ENCODE data around the gene NUCB1. TPM values are rescaled to one million over a fixed set of nuclear protein-coding genes. Genes with fewer than 3 reads are reported as not detected.

NUCB1 gene
- total RNA-seq, 2 donors from 2014 or later = 432 to 441 TPM

DNA sequence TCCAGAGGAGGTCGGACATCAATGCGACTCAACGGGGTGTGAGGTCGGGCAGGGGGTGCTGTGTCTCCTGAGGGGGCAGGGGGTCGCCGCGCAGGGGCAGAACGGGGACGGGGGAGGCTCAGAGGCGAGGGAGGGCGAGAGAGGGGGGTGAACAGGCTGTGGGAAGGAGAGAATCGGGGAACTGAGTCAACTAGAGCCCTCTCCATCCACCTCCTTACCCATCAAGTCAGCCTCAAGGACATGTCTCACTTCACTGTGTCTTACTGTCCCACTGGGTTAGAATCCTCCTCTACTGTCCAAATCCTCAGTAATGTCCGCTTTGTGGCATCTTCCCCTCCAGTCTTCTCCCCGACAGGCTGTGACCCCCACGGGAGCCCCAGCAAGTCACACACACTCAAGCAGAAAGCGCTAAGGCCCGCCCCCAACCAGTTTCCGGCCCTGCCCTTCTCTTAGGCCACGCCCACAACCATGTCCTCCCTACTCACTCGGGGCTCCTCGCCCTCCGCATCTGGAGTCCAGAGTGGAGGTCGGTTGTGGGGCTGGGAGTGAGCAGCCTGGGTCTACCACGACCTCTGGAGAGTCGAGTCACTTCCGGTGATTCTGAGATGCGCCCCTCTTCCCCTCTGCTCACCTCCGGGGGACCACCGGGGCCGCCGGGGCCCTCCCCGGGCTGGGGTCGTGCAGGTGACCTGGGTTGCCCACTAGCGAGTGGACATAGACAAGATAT lies 41.0 kb upstream of the NUCB1 start:
- no peaks in the 10 kb centered on the region for H3K36me3 ChIP-seq
- no peak for TF ChIP-seq POLR2AphosphoS5 (IDR thresholded peaks at IDR 0.05)
- no peak for TF ChIP-seq POLR2A (IDR thresholded peaks at IDR 0.05)
- no peak overlapping the region for H3K4me3 ChIP-seq
- no peaks in the 10 kb centered on the region for H3K4me1 ChIP-seq (replicated peaks)
- no peak for DNase-seq (ENCODE audit: low spot score)
- H3K9me3 ChIP-seq = no peaks in the 10 kb centered on the region
- intact Hi-C loops (cut with DNase I) = no loop called here
- H3K27me3 ChIP-seq (replicated peaks; ENCODE audit: insufficient read depth) = no peaks in the 10 kb centered on the region
- no peak overlapping the region for H3K27ac ChIP-seq
- WGBS = 67% methylated on average over 34 of the region's 34 CpGs

DNA sequence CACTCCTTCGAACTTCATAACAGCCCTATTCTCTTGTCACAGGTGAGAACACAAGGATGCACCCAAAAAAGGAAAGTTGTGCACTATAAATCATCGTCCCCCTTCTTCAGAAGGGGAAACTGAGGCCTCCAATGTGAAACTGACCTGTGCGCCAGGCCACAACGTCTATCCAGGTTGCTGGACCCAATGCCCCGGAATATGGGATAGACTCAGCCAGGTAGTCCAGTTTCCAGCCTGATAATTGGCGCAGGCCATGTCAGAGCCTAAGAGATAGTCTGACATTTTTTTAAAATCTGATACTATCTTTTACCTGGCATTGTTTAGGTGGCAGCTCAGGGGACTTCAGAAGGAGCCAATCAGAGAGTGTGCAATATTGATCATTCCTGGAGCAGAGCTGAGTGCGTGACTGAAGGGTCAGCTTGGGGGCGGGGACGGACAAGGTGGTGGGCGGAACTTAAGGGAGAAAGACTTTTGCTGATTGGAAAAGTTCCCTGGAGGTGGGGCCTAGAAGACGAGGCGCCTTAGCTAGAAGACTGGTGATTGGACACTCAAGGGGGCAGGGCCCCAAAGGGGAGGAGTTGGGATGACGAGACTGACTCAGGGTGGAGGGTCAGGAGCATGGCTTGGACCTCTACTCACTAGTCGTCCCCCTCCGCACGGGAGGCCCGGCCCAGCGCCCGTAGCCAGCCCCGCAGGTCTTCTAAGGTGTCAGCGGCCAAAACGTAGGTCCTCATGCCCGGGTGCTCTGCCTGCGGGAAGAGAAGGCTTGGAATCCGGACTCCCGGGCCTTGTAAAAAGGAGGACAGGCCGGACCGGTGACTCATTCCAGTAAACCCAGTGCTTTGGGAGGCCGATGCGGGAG lies 40.2 kb upstream of the NUCB1 start:
- Histone ChIP-seq H3K4me1 (replicated peaks) (no peaks in the 10 kb centered on the region), H3K9me3 (no peaks in the 10 kb centered on the region), H3K27me3 (replicated peaks; ENCODE audit: insufficient read depth) (no peaks in the 10 kb centered on the region), H3K27ac (no peak overlapping the region), H3K36me3 (no peaks in the 10 kb centered on the region), H3K4me3 (no peak overlapping the region)
- intact Hi-C loops (cut with DNase I) = no loop called here
- 88% methylated on average over 30 of the region's 30 CpGs for WGBS
- TF ChIP-seq, protein P1, sequence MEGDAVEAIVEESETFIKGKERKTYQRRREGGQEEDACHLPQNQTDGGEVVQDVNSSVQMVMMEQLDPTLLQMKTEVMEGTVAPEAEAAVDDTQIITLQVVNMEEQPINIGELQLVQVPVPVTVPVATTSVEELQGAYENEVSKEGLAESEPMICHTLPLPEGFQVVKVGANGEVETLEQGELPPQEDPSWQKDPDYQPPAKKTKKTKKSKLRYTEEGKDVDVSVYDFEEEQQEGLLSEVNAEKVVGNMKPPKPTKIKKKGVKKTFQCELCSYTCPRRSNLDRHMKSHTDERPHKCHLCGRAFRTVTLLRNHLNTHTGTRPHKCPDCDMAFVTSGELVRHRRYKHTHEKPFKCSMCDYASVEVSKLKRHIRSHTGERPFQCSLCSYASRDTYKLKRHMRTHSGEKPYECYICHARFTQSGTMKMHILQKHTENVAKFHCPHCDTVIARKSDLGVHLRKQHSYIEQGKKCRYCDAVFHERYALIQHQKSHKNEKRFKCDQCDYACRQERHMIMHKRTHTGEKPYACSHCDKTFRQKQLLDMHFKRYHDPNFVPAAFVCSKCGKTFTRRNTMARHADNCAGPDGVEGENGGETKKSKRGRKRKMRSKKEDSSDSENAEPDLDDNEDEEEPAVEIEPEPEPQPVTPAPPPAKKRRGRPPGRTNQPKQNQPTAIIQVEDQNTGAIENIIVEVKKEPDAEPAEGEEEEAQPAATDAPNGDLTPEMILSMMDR (IDR thresholded peaks at IDR 0.05) = no peak
- TF ChIP-seq POLR2A (IDR thresholded peaks at IDR 0.05) (no peak), POLR2AphosphoS5 (IDR thresholded peaks at IDR 0.05) (no peak)
- no peak for DNase-seq (ENCODE audit: low spot score)

DNA sequence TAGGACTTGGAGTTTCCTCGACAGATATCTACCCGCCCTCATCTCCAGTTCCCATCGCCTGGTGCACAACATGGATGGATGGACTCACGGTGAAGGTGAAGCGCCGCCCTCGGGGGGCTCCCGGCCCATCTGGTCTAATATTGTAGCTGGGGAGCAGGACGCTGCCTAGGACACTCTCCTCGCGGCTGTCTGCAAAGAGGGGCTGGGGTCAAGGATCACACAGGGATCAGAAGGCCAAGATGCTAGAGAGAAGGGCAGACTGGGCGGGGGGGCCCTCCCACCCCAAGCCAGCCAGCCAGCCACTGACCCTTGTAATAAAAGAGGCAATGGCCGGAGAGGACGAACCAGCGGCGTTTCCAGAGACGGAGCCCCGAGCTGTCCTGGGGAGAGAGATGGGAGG lies 38.8 kb upstream of the NUCB1 start:
- no peaks in the 10 kb centered on the region for H3K36me3 ChIP-seq
- DNase-seq (ENCODE audit: low spot score) = no peak
- 89% methylated on average over 18 of the region's 18 CpGs for WGBS
- TF ChIP-seq, protein P1 (IDR thresholded peaks at IDR 0.05) = no peak
- no peak for TF ChIP-seq POLR2AphosphoS5 (IDR thresholded peaks at IDR 0.05)
- no peak for TF ChIP-seq POLR2A (IDR thresholded peaks at IDR 0.05)
- H3K27ac ChIP-seq = no peak overlapping the region
- H3K4me3 ChIP-seq = no peak overlapping the region
- intact Hi-C loops (cut with DNase I) = no loop called here
- H3K27me3 ChIP-seq (replicated peaks; ENCODE audit: insufficient read depth) = no peaks in the 10 kb centered on the region
- no peaks in the 10 kb centered on the region for H3K4me1 ChIP-seq (replicated peaks)
- no peaks in the 10 kb centered on the region for H3K9me3 ChIP-seq

DNA sequence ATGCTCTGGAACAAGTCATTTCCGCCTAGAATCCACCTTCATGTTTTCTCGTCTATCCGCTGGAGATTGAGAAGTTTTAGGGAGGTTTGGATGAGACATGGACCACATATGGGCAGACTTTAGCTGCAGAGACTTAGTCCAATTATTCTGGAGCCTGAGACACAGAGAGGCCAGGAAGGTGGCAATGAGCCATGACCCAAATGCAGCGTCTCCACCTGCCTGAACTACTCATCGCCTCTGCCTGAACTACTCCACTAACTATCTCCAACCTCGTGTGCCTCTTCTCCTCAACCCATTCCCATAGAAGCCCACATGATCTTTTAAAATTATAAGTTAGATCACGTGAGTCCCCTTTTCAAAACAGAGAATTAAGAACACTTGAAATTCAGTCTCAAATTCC lies 37.3 kb upstream of the NUCB1 start:
- H3K4me1 ChIP-seq (replicated peaks) = peaks cover 3% of the 10 kb centered on the region
- no peak for DNase-seq (ENCODE audit: low spot score)
- 82% methylated on average over 7 of the region's 7 CpGs for WGBS
- no peaks in the 10 kb centered on the region for H3K27me3 ChIP-seq (replicated peaks; ENCODE audit: insufficient read depth)
- TF ChIP-seq, protein P1 (IDR thresholded peaks at IDR 0.05) = no peak
- TF ChIP-seq POLR2AphosphoS5 (IDR thresholded peaks at IDR 0.05) = no peak
- no peak for TF ChIP-seq POLR2A (IDR thresholded peaks at IDR 0.05)
- no peak overlapping the region for H3K27ac ChIP-seq
- H3K36me3 ChIP-seq = no peaks in the 10 kb centered on the region
- intact Hi-C loops (cut with DNase I) = no loop called here
- no peak overlapping the region for H3K4me3 ChIP-seq
- no peaks in the 10 kb centered on the region for H3K9me3 ChIP-seq

DNA sequence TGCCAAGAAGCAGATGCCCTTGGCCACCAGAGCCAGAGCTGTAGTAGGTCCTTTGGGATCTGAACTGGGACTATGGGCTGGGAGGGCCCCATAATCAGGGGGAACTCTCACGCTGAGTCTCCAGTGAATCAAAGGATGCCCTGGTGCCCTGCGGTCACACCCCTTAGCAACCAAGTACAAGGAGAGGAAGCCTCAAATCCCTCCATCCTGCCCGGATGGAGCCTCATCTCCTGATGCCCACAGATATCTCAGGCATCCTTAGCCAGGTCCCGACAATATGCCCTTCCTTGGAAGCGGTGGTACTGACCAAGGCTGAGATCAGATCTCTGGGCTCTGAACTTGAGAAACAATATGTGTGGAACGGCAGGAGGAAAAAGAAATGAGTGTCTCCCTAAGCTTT lies 33.4 kb upstream of the NUCB1 start:
- intact Hi-C loops (cut with DNase I) = no loop called here
- Histone ChIP-seq H3K27ac (no peak overlapping the region), H3K36me3 (no peaks in the 10 kb centered on the region), H3K4me1 (replicated peaks) (peaks cover 5% of the 10 kb centered on the region), H3K4me3 (no peak overlapping the region), H3K27me3 (replicated peaks; ENCODE audit: insufficient read depth) (no peaks in the 10 kb centered on the region), H3K9me3 (no peaks in the 10 kb centered on the region)
- TF ChIP-seq POLR2AphosphoS5 (IDR thresholded peaks at IDR 0.05) (no peak), POLR2A (IDR thresholded peaks at IDR 0.05) (no peak)
- TF ChIP-seq, protein P1 (IDR thresholded peaks at IDR 0.05) = no peak
- 67% methylated on average over 6 of the region's 6 CpGs for WGBS
- DNase-seq (ENCODE audit: low spot score) = no peak
